Measurements from ENCODE around the gene RHOT1.

Gene RHOT1

GRCh38 chr17:32253117-32253611 is 110.9 kb downstream of the RHOT1 start:
- Histone ChIP-seq H2AFZ (ENCODE audit: low read depth) (no peak overlapping the region), H4K20me1 (ENCODE audit: insufficient read depth) (no peaks in the 10 kb centered on the region), H3K79me2 (ENCODE audit: insufficient read depth, low read depth) (no peaks in the 10 kb centered on the region), H3K27me3 (ENCODE audit: insufficient read depth, low read depth) (no peaks in the 10 kb centered on the region), H3K4me1 (ENCODE audit: low read depth, poor library complexity, severe bottlenecking) (no peaks in the 10 kb centered on the region), H3K36me3 (ENCODE audit: insufficient read depth) (no peaks in the 10 kb centered on the region), H3K4me3 (IDR thresholded peaks at IDR 0.05; ENCODE audit: insufficient read depth, low read depth, low read length) (no peak overlapping the region), H3K9ac (no peak overlapping the region), H3K4me2 (no peak overlapping the region), H3K27ac (no peak overlapping the region)
- peak; percentile 98 for TF ChIP-seq CTCF (conservative IDR thresholded peaks at IDR 0.05; ENCODE audit: low read depth, low read length)

GRCh38 chr17:32256012-32256700 is 113.9 kb downstream of the RHOT1 start:
- H4K20me1 ChIP-seq (ENCODE audit: insufficient read depth) = no peaks in the 10 kb centered on the region
- H2AFZ ChIP-seq (ENCODE audit: low read depth) = no peak overlapping the region
- no peak for TF ChIP-seq CTCF (conservative IDR thresholded peaks at IDR 0.05; ENCODE audit: low read depth, low read length)

GRCh38 chr17:32256701-32257019 is 114.4 kb downstream of the RHOT1 start:
- no peak overlapping the region for H3K9ac ChIP-seq
- no peaks in the 10 kb centered on the region for H3K36me3 ChIP-seq (ENCODE audit: insufficient read depth)
- no peak overlapping the region for H3K4me2 ChIP-seq
- H2AFZ ChIP-seq (ENCODE audit: low read depth) = no peak overlapping the region
- TF ChIP-seq CTCF (conservative IDR thresholded peaks at IDR 0.05; ENCODE audit: low read depth, low read length) = no peak
- no peaks in the 10 kb centered on the region for H4K20me1 ChIP-seq (ENCODE audit: insufficient read depth)
- no peaks in the 10 kb centered on the region for H3K4me1 ChIP-seq (ENCODE audit: low read depth, poor library complexity, severe bottlenecking)
- no peak overlapping the region for H3K27ac ChIP-seq
- H3K79me2 ChIP-seq (ENCODE audit: insufficient read depth, low read depth) = no peaks in the 10 kb centered on the region
- H3K27me3 ChIP-seq (ENCODE audit: insufficient read depth, low read depth) = no peaks in the 10 kb centered on the region
- H3K4me3 ChIP-seq (IDR thresholded peaks at IDR 0.05; ENCODE audit: insufficient read depth, low read depth, low read length) = no peak overlapping the region

More at GRCh38 chr17:32256012-32256700, 113.9 kb downstream of the RHOT1 start:
- Histone ChIP-seq H3K79me2 (ENCODE audit: insufficient read depth, low read depth) (no peaks in the 10 kb centered on the region), H3K4me2 (no peak overlapping the region), H3K4me1 (ENCODE audit: low read depth, poor library complexity, severe bottlenecking) (no peaks in the 10 kb centered on the region), H3K9ac (no peak overlapping the region), H3K27me3 (ENCODE audit: insufficient read depth, low read depth) (no peaks in the 10 kb centered on the region), H3K27ac (no peak overlapping the region), H3K4me3 (IDR thresholded peaks at IDR 0.05; ENCODE audit: insufficient read depth, low read depth, low read length) (no peak overlapping the region), H3K36me3 (ENCODE audit: insufficient read depth) (no peaks in the 10 kb centered on the region)

GRCh38 chr17:32258383-32259140 is 116.3 kb downstream of the RHOT1 start:
- Histone ChIP-seq H3K4me2 (no peak overlapping the region), H3K79me2 (ENCODE audit: insufficient read depth, low read depth) (no peaks in the 10 kb centered on the region), H2AFZ (ENCODE audit: low read depth) (no peak overlapping the region), H3K4me1 (ENCODE audit: low read depth, poor library complexity, severe bottlenecking) (no peaks in the 10 kb centered on the region), H3K4me3 (IDR thresholded peaks at IDR 0.05; ENCODE audit: insufficient read depth, low read depth, low read length) (no peak overlapping the region), H3K9ac (no peak overlapping the region), H3K27me3 (ENCODE audit: insufficient read depth, low read depth) (no peaks in the 10 kb centered on the region), H4K20me1 (ENCODE audit: insufficient read depth) (no peaks in the 10 kb centered on the region), H3K36me3 (ENCODE audit: insufficient read depth) (no peaks in the 10 kb centered on the region), H3K27ac (no peak overlapping the region)
- TF ChIP-seq CTCF (conservative IDR thresholded peaks at IDR 0.05; ENCODE audit: low read depth, low read length) = no peak
